Smooth muscle cell (in vitro differentiated cells): ENCODE results near the gene SPDYC. TPM values are rescaled to one million over a fixed set of nuclear protein-coding genes. Genes with fewer than 3 reads are reported as not detected.
A peak's percentile ranks its signal among the peaks of the same experiment; 100 is the strongest.

ENCODE experiments used
- DNase-seq: peaks from one replicate; lab custom pipeline; 2025; ENCODE audit not compliant: unreplicated experiment; lab: John Stamatoyannopoulos, UW
- H2AFZ ChIP-seq: fragments of 200-600 bp; sonication (generic); 2 replicates; pipeline ENCODE4 v1.6.0; 2016; ENCODE audit warnings: antibody characterized with exemption, low read depth, mild to moderate bottlenecking
- H3F3A ChIP-seq: fragments of 200-600 bp; sonication (generic); 2 replicates; pipeline ENCODE4 v1.6.0; 2017; ENCODE audit warnings: antibody characterized with exemption, low read depth
- H3K27ac ChIP-seq: fragments of 200-600 bp; sonication (generic); 2 replicates; pipeline ENCODE4 v1.5.1; 2016; ENCODE audit warnings: low read depth, mild to moderate bottlenecking
- H3K27me3 ChIP-seq: fragments of 200-600 bp; sonication (generic); 2 replicates; pipeline ENCODE4 v1.6.1; 2016; ENCODE audit warnings: low read depth, mild to moderate bottlenecking
- H3K36me3 ChIP-seq: fragments of 200-600 bp; sonication (generic); 2 replicates; pipeline ENCODE4 v1.5.1; 2016; ENCODE audit warnings: low read depth
- H3K4me1 ChIP-seq: fragments of 200-600 bp; sonication (generic); 2 replicates; pipeline ENCODE4 v1.5.1; 2016; ENCODE audit warnings: low read depth
- H3K4me2 ChIP-seq: fragments of 200-600 bp; sonication (generic); 2 replicates; pipeline ENCODE4 v1.6.0; 2016; ENCODE audit warnings: mild to moderate bottlenecking
- H3K4me3 ChIP-seq: fragments of 200-600 bp; sonication (generic); 2 replicates; pipeline ENCODE4 v1.5.1; 2016; ENCODE audit warnings: mild to moderate bottlenecking
- H3K79me2 ChIP-seq: fragments of 200-600 bp; sonication (generic); 2 replicates; pipeline ENCODE4 v1.6.0; 2016; ENCODE audit warnings: low read depth, mild to moderate bottlenecking
- H3K9ac ChIP-seq: fragments of 200-600 bp; sonication (generic); 2 replicates; pipeline ENCODE4 v1.6.0; 2016; ENCODE audit warnings: low read depth
- H3K9me3 ChIP-seq: fragments of 200-600 bp; sonication (generic); replicated peaks from 2 replicates; pipeline ENCODE4 v1.5.1; 2016; ENCODE audit warnings: low read depth
- H4K20me1 ChIP-seq: fragments of 200-600 bp; sonication (generic); 2 replicates; pipeline ENCODE4 v1.6.0; 2016; ENCODE audit warnings: low read depth
- CTCF ChIP-seq: fragments of 200-600 bp; sonication (generic); IDR thresholded peaks from 2 replicates; pipeline ENCODE4 v1.5.1; 2017; ENCODE audit warnings: borderline replicate concordance, mild to moderate bottlenecking, antibody characterized with exemption; ENCODE audit not compliant: insufficient read depth, poor library complexity, severe bottlenecking
- WGBS: methylation state at CpG from one replicate; pipeline ENCODE4 v1.1.7; 2016; ENCODE audit warnings: low lambda C conversion rate; 5-methylcytosine and 5-hydroxymethylcytosine counted together
- polyA plus RNA-seq: library from polyadenylated mRNA; unstranded; fragments of >200 nt; fragmentation: Nextera tagmentation; extraction: Ambion mirVana; gene quantifications from 2 replicates; pipeline ENCODE4 v1.2.1, GENCODE V29; 2016
- total RNA-seq: library from RNA; depleted of rRNA; stranded (reverse); fragments of >200 nt; gene quantifications from 2 replicates; pipeline ENCODE4 v1.2.3, GENCODE V29; 2014

SPDYC gene, protein sequence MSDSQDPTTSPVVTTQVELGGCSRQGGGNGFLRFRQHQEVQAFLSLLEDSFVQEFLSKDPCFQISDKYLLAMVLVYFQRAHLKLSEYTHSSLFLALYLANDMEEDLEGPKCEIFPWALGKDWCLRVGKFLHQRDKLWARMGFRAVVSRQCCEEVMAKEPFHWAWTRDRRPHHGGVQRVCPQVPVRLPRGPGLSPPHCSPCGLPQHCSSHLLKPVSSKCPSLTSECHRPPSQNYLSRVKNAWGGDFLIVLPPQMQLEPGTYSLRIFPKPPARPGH
- total RNA-seq (not detected in 2 replicates), polyA plus RNA-seq (not detected in 2 replicates)

DNA sequence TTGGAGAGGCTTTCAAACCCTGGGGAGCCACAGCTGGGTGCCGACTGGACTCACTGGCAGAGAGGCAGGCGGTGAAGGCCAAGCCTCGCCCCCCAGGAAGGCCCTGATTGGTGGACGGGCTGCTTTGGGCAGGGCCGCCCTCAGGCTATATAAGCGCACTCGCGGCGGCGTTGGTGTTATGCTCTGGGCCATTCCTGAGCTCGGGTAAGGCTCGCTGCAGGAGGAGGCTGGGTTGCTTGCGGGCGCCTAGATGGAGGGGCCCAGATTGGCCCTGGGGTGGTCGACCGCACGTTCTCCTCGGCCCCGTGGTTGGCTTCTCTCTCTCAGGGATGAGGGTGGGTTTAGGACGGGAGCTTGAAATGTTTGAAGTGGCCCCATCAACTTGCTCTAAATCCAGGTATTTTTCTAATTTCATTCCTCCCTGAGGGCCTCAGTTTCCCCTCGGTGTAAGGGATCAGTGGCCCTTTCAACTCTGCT lies at the start of gene SPDYC:
SPDYC (plus strand) TSS at position 176 of the 477 bp plus-strand sequence. CDS start 1,125 bp downstream, outside the sequence.
- no peaks in the 10 kb centered on the region for H3K27me3 ChIP-seq
- no peak for DNase-seq
- no peak within 1 kb of the TSS for H3K4me3 ChIP-seq
- no peak within 1 kb of the TSS for H3K4me2 ChIP-seq
- H3F3A ChIP-seq: no peaks in the 10 kb centered on the region
- no peaks in the 10 kb centered on the region for H3K9me3 ChIP-seq
- H3K36me3 ChIP-seq: no peaks in the 10 kb centered on the region
- H3K9ac ChIP-seq: peak within 1 kb of the TSS; percentile 44
- H3K79me2 ChIP-seq: no peaks in the 10 kb centered on the region
- no peaks in the 10 kb centered on the region for H4K20me1 ChIP-seq
- WGBS: 88% methylated on average over 21 of the region's 21 CpGs
- TF ChIP-seq CTCF: no peak
- H2AFZ ChIP-seq: peak within 1 kb of the TSS; percentile 81
- H3K4me1 ChIP-seq: no peaks in the 10 kb centered on the region
- H3K27ac ChIP-seq: peak within 1 kb of the TSS; percentile 82

- H3K4me1 ChIP-seq: peaks cover 15% of the 10 kb centered on the region
- H3K4me2 ChIP-seq: peak overlapping the region; percentile 94
- H3K9ac ChIP-seq: peak overlapping the region; percentile 96
- no peaks in the 10 kb centered on the region for H4K20me1 ChIP-seq
- H3F3A ChIP-seq: peaks cover 21% of the 10 kb centered on the region
- H3K79me2 ChIP-seq: peaks cover 54% of the 10 kb centered on the region
- H3K27ac ChIP-seq: peak overlapping the region; percentile 89
- H3K4me3 ChIP-seq: peak overlapping the region; percentile 66
- no peaks in the 10 kb centered on the region for H3K9me3 ChIP-seq
- no peak overlapping the region for H2AFZ ChIP-seq
- no peak for DNase-seq
- no peaks in the 10 kb centered on the region for H3K36me3 ChIP-seq
- TF ChIP-seq CTCF: no peak
- H3K27me3 ChIP-seq: no peaks in the 10 kb centered on the region
- 92% methylated on average over 3 of the region's 3 CpGs for WGBS
These were observed 49.2 kb upstream of the SPDYC start for GRCh38 chr11:65120831-65121230.

- Histone ChIP-seq H3K27ac (peak overlapping the region; percentile 89), H3K79me2 (peaks cover 48% of the 10 kb centered on the region), H3K4me2 (peak overlapping the region; percentile 94), H3K36me3 (no peaks in the 10 kb centered on the region), H3K4me3 (peak overlapping the region; percentile 66), H3F3A (peaks cover 24% of the 10 kb centered on the region), H3K27me3 (no peaks in the 10 kb centered on the region), H3K9me3 (no peaks in the 10 kb centered on the region), H4K20me1 (no peaks in the 10 kb centered on the region), H2AFZ (no peak overlapping the region), H3K9ac (peak overlapping the region; percentile 96), H3K4me1 (peaks cover 14% of the 10 kb centered on the region)
- no peak for DNase-seq
- TF ChIP-seq CTCF: no peak
- 6% methylated on average over 22 of the region's 22 CpGs for WGBS
These were observed 48.6 kb upstream of the SPDYC start for GRCh38 chr11:65121447-65121864.
